ENCODE measurements around the gene CHST3.

Gene CHST3

DNA sequence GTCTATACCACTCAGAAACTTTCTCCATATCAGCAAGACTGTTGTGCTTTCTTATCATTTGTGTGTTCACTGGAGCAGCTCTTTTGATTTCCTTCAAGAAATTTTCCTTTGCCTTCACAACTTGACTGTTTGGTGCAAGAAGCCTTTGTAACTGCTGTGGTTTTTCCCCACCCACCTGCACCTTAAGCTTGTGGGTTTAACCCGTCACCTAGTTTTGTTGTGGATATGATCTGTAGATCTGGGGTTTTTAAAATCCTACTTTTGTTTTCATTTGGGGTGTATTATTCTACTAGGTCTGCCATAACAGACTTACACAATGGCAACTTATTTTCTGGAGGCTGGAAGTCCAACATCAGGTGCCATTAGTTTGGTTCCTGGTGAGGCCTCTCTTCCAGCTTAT, 30.5 kb upstream of the CHST3 start:
- Histone ChIP-seq H3K9ac (ENCODE audit: low read length) (no peak overlapping the region), H3K36me3 (ENCODE audit: control insufficient read depth, insufficient read depth, low read length) (no peaks in the 10 kb centered on the region), H3K4me1 (ENCODE audit: control insufficient read depth, insufficient read depth, low read length) (peaks cover 4% of the 10 kb centered on the region), H3K4me3 (ENCODE audit: low read length) (no peak overlapping the region), H3K9me3 (ENCODE audit: control insufficient read depth, low read length) (no peaks in the 10 kb centered on the region), H3K27me3 (ENCODE audit: control insufficient read depth, insufficient read depth, low read length) (no peaks in the 10 kb centered on the region)

DNA sequence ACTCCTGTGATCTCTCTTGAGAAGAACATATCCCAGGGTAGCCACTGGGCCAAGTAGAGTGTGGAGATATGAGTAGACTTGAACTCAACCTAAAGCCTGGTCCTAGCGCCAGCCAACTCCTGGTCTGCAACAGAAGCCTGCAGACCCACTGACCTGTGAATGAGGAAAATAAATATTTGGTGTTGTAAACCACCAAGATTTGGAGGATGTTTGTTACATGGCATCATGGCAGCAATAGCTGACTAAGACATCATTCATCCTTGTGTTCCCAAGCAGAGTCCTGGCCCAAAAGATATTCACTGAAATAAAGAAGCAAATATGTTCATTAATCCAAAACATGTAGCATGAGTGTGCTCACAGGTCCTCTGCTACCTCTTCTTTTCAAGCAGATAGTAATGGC, 26.0 kb upstream of the CHST3 start:
- Histone ChIP-seq H3K36me3 (ENCODE audit: control insufficient read depth, insufficient read depth, low read length) (no peaks in the 10 kb centered on the region), H3K9ac (ENCODE audit: low read length) (no peak overlapping the region), H3K4me1 (ENCODE audit: control insufficient read depth, insufficient read depth, low read length) (peaks cover 2% of the 10 kb centered on the region), H3K4me3 (ENCODE audit: low read length) (no peak overlapping the region), H3K9me3 (ENCODE audit: control insufficient read depth, low read length) (no peaks in the 10 kb centered on the region), H3K27me3 (ENCODE audit: control insufficient read depth, insufficient read depth, low read length) (no peaks in the 10 kb centered on the region)

DNA sequence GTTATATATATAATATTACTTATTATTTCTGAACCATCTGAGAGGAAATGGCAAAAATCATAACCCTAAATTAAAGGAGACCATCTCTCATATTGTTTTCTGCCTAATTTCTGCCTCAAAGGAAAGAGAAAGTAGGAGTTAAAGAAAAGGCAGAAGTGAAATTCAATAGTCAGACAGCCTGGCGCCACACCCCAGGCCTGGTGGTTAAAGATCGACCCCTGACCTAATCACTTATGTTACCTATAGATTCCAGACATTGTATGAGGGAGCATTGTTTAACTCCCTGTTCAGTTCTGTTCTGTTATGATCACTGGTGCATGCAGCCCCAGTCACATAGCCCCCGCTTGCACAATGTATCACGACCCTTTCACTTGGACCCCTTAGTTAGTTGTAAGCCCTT, 24.9 kb upstream of the CHST3 start:
- H3K9me3 ChIP-seq (ENCODE audit: control insufficient read depth, low read length): peaks cover 5% of the 10 kb centered on the region
- no peaks in the 10 kb centered on the region for H3K27me3 ChIP-seq (ENCODE audit: control insufficient read depth, insufficient read depth, low read length)
- no peak overlapping the region for H3K4me3 ChIP-seq (ENCODE audit: low read length)
- no peak overlapping the region for H3K9ac ChIP-seq (ENCODE audit: low read length)
- H3K4me1 ChIP-seq (ENCODE audit: control insufficient read depth, insufficient read depth, low read length): no peaks in the 10 kb centered on the region
- H3K36me3 ChIP-seq (ENCODE audit: control insufficient read depth, insufficient read depth, low read length): no peaks in the 10 kb centered on the region

DNA sequence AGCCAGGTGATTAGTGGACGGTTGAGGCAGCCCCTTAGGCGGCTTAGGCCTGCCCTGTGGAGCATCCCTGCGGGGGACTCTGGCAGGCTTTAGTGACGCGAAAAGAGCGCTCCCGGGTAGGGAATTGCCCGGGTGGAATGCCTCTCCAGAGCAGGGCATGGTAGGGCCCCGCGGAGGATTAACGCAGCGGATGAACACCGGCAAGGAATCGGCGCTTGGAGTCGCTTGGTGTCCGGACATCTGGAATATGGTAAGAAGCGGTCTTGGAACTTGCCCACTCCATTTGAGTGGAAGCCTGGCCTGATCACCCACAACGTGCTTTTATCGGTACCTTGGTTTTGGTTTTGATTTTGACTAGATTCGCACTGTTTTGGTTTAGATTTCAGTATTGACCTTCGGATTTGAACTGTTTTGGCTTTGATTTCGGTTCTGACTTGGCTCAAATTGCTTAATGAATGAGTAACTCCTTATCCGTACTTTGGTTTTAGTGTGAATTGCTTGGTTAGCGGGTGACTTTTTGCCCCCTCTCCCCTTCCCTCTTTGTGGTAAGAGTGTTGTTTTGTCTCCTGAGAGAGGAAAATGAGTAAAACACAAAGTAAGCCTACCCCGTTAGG, 24.2 kb upstream of the CHST3 start:
- no peaks in the 10 kb centered on the region for H3K27me3 ChIP-seq (ENCODE audit: control insufficient read depth, insufficient read depth, low read length)
- H3K4me1 ChIP-seq (ENCODE audit: control insufficient read depth, insufficient read depth, low read length): no peaks in the 10 kb centered on the region
- H3K9me3 ChIP-seq (ENCODE audit: control insufficient read depth, low read length): peaks cover 5% of the 10 kb centered on the region
- H3K36me3 ChIP-seq (ENCODE audit: control insufficient read depth, insufficient read depth, low read length): no peaks in the 10 kb centered on the region
- H3K4me3 ChIP-seq (ENCODE audit: low read length): no peak overlapping the region
- no peak overlapping the region for H3K9ac ChIP-seq (ENCODE audit: low read length)

DNA sequence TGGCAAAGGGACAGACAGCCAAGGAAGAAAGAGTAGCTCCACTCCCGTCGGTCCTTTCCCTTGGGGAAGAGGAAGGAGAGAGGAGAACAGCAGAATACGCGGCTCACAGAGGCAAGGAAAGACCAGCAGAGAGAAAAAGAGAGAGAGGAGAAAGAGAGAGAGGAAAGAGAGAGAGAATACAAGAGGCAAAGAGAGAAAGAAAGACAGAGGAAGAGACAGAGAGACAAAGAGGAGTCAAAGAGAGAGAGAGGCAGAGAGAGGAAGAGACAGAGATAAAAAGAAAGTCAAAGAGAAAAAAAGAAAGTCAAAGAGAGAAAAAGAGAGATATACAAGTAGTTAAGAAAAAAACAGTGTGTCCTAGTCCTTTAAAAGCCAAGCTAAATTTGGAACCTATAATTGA, 23.4 kb upstream of the CHST3 start:
- H3K9me3 ChIP-seq (ENCODE audit: control insufficient read depth, low read length): peaks cover 7% of the 10 kb centered on the region
- H3K27me3 ChIP-seq (ENCODE audit: control insufficient read depth, insufficient read depth, low read length): no peaks in the 10 kb centered on the region
- H3K4me3 ChIP-seq (ENCODE audit: low read length): no peak overlapping the region
- H3K4me1 ChIP-seq (ENCODE audit: control insufficient read depth, insufficient read depth, low read length): no peaks in the 10 kb centered on the region
- no peaks in the 10 kb centered on the region for H3K36me3 ChIP-seq (ENCODE audit: control insufficient read depth, insufficient read depth, low read length)
- no peak overlapping the region for H3K9ac ChIP-seq (ENCODE audit: low read length)

DNA sequence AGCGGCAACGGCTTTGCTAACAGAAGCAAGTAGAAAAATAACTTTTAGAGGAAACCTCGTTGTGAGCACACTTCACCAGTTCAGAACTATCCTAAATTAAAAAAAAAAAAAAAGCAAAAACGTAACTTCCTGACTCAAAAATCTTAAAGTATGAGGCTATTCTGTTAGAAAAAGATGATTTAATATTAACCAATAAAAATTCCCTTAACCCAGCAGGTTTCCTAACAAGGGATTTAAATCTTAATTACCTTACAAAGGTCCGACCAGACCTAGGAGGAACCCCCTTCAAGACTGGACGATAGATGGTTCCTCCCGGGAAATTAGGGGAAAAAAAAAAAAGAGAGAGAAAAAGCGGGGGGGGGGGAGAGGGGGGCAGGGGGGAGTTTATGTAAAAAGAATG, 22.9 kb upstream of the CHST3 start:
- no peaks in the 10 kb centered on the region for H3K36me3 ChIP-seq (ENCODE audit: control insufficient read depth, insufficient read depth, low read length)
- H3K4me1 ChIP-seq (ENCODE audit: control insufficient read depth, insufficient read depth, low read length): no peaks in the 10 kb centered on the region
- no peak overlapping the region for H3K9ac ChIP-seq (ENCODE audit: low read length)
- H3K9me3 ChIP-seq (ENCODE audit: control insufficient read depth, low read length): peaks cover 13% of the 10 kb centered on the region
- H3K4me3 ChIP-seq (ENCODE audit: low read length): no peak overlapping the region
- H3K27me3 ChIP-seq (ENCODE audit: control insufficient read depth, insufficient read depth, low read length): no peaks in the 10 kb centered on the region

DNA sequence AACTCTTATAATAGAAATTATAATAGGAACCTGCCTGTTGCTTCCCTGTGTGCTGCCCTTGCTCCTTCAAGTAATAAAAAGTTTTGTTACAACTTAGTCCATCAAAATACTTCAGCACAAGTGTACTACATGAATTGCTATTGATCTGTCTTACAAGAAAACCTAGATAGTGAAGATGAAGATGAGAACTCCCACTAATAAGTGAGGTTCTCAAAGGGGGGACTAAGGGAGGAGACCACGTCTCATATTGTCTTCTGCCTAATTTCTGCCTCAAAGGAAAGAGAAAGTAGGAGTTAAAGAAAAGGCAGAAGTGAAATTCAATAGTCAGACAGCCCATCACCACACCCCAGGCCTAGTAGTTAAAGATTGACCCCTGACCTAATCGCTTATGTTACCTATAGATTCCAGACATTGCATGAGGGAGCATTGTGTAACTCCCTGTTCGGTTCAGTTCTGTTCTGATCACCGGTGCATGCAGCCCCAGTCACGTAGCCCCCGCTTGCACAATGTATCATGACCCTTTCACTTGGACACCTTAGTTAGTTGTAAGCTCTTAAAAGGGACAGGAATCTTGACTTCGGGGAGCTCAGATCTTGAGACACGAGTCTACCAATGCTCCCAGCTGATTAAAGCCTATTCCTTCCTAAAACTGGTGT, 18.2 kb upstream of the CHST3 start:
- H3K27me3 ChIP-seq (ENCODE audit: control insufficient read depth, insufficient read depth, low read length): no peaks in the 10 kb centered on the region
- no peaks in the 10 kb centered on the region for H3K4me1 ChIP-seq (ENCODE audit: control insufficient read depth, insufficient read depth, low read length)
- H3K9me3 ChIP-seq (ENCODE audit: control insufficient read depth, low read length): peaks cover 18% of the 10 kb centered on the region
- H3K4me3 ChIP-seq (ENCODE audit: low read length): no peak overlapping the region
- H3K9ac ChIP-seq (ENCODE audit: low read length): no peak overlapping the region
- no peaks in the 10 kb centered on the region for H3K36me3 ChIP-seq (ENCODE audit: control insufficient read depth, insufficient read depth, low read length)

DNA sequence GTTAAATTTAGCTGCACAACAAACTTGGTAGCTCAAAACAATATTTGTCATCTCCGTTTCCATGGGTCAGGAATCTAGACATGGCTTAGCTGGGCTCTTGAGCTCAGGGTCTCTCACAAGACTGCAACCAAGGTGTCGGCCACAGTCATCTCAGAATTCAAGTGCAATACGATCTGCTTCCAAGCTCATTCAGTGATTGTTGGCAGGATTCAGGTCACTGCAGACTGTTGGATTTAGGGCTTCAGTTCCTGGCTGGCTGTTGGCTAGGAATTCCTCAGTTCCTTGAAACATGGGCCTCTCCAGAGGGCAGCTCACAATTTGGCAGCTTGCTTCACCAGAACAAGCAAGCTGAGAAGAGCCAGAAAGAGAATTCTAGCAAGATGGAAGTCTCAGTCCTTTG, 17.5 kb upstream of the CHST3 start:
- H3K9me3 ChIP-seq (ENCODE audit: control insufficient read depth, low read length): peaks cover 18% of the 10 kb centered on the region
- H3K4me1 ChIP-seq (ENCODE audit: control insufficient read depth, insufficient read depth, low read length): no peaks in the 10 kb centered on the region
- H3K36me3 ChIP-seq (ENCODE audit: control insufficient read depth, insufficient read depth, low read length): no peaks in the 10 kb centered on the region
- no peak overlapping the region for H3K4me3 ChIP-seq (ENCODE audit: low read length)
- no peak overlapping the region for H3K9ac ChIP-seq (ENCODE audit: low read length)
- no peaks in the 10 kb centered on the region for H3K27me3 ChIP-seq (ENCODE audit: control insufficient read depth, insufficient read depth, low read length)

DNA sequence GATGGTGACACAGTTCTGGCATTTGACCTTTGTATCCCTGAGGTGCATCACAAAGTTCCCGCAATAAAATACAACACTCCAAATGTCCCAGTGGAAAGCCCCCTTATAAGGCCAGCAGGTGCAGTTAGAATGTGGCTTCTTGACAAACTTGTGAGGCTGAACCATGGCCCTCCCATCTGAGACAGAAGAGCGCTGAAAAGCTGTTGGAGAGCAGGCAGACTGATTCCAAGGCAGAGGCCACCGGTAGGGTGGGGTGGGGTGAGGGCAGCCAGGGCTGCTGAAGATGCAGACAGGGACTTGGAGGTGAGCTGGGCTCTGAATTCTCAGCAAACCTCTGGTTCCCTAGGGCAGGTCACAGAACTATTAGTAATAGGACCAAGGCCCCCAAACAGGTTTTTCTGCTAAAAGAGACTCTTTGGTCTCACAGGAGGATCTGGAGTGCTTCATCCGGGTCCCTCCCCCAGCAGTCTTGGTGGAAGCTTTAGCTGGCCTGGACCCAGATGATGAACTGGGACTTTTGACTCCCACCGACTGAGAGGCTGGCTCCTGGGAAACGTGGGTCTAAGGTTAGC, 15.6 kb upstream of the CHST3 start:
- no peak overlapping the region for H3K9ac ChIP-seq (ENCODE audit: low read length)
- H3K9me3 ChIP-seq (ENCODE audit: control insufficient read depth, low read length): peaks cover 16% of the 10 kb centered on the region
- H3K27me3 ChIP-seq (ENCODE audit: control insufficient read depth, insufficient read depth, low read length): peaks cover under 1% of the 10 kb centered on the region

DNA sequence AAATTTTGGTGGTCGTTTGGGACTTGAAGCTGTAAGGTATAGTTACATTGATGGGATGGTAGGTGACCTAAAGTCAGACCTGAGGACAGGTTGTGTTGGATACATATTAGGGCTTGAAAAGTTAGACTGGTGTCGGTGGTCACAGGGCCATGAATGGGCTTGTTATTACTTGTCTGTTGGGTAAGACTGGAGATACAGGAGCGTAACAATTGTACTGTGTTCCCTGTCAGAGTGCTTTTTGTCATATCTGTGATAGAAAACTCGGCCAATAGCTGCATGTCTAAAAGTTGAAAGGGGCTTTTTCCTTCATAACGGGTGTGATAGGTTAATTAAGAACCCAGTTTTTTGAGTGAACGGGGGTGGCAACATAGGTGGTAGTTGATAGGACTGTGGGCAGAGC, 13.5 kb upstream of the CHST3 start:
- Histone ChIP-seq H3K27me3 (ENCODE audit: control insufficient read depth, insufficient read depth, low read length) (peaks cover 4% of the 10 kb centered on the region), H3K4me3 (ENCODE audit: low read length) (no peak overlapping the region), H3K36me3 (ENCODE audit: control insufficient read depth, insufficient read depth, low read length) (no peaks in the 10 kb centered on the region), H3K9ac (ENCODE audit: low read length) (no peak overlapping the region), H3K9me3 (ENCODE audit: control insufficient read depth, low read length) (peaks cover 12% of the 10 kb centered on the region), H3K4me1 (ENCODE audit: control insufficient read depth, insufficient read depth, low read length) (no peaks in the 10 kb centered on the region)

More for the DNA sequence above, 15.6 kb upstream of the CHST3 start:
- Histone ChIP-seq H3K4me1 (ENCODE audit: control insufficient read depth, insufficient read depth, low read length) (no peaks in the 10 kb centered on the region), H3K36me3 (ENCODE audit: control insufficient read depth, insufficient read depth, low read length) (no peaks in the 10 kb centered on the region), H3K4me3 (ENCODE audit: low read length) (no peak overlapping the region)

DNA sequence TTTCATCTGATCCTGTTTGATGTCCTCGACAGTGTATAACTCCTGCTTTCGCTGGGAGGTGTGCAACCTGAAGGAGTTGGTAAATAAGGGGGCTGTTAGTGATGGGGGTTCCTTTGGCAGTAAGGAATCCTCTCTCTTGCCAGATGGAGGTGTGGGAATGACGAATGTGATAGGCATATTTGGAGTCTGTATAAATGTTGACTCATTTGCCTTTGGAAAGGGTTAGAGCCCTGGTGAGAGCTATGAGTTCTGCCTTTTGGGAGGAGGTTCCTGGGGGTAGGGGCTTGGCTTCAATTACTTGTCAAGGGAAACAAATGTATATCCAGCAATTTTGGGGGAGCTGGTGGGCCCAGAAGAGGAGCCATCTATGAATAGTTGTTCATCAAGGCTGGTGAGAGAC, 11.4 kb upstream of the CHST3 start:
- Histone ChIP-seq H3K4me1 (ENCODE audit: control insufficient read depth, insufficient read depth, low read length) (no peaks in the 10 kb centered on the region), H3K9ac (ENCODE audit: low read length) (no peak overlapping the region), H3K4me3 (ENCODE audit: low read length) (no peak overlapping the region), H3K36me3 (ENCODE audit: control insufficient read depth, insufficient read depth, low read length) (no peaks in the 10 kb centered on the region), H3K27me3 (ENCODE audit: control insufficient read depth, insufficient read depth, low read length) (peaks cover 4% of the 10 kb centered on the region), H3K9me3 (ENCODE audit: control insufficient read depth, low read length) (no peaks in the 10 kb centered on the region)

DNA sequence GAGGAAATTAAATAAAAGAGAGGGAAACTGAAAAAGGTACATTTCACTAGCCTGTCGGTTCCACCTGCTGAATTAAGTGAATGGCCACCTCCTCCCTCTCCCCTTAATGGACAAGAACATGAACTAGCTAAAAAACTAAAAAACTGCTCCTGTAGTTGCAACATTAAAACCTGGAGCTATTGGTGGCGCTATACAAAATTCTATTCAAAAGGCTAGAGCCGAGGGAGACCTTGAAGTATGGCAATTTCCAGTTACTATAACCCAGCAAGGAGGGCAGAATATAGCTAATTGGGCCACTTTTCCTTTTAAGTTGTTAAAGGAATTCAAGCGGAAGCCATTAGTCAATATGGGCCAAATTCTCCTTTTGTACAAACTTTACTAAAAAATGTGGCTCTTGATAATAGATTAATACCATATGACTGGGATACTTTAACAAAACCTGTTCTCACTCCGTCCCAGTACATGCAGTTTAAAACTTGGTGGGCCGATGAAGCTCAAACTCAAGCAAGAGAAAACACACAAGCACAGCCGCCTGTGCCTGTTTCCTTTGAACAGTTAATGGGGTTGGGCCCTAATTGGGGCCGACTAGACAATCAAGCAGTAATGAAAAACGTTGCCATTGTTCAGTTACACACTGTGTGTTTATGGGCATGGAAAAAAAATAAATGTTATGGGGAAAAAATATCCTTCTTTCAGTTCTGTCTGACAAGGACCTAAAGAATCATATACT, 6.5 kb upstream of the CHST3 start:
- Histone ChIP-seq H3K9ac (ENCODE audit: low read length) (no peak overlapping the region), H3K36me3 (ENCODE audit: control insufficient read depth, insufficient read depth, low read length) (no peaks in the 10 kb centered on the region), H3K27me3 (ENCODE audit: control insufficient read depth, insufficient read depth, low read length) (peaks cover 14% of the 10 kb centered on the region), H3K9me3 (ENCODE audit: control insufficient read depth, low read length) (no peaks in the 10 kb centered on the region), H3K4me3 (ENCODE audit: low read length) (no peak overlapping the region), H3K4me1 (ENCODE audit: control insufficient read depth, insufficient read depth, low read length) (no peaks in the 10 kb centered on the region)
